Left ventricle myocardium superior (tissue), 1 donor: ENCODE data around the gene HLA-DRB5. TPM values are rescaled to one million over a fixed set of nuclear protein-coding genes. Genes with fewer than 3 reads are reported as not detected.
A peak's percentile ranks its signal among the peaks of the same experiment; 100 is the strongest.
"Not testable (repeated sequence)": the region's sequence is repeated elsewhere in the genome, so short reads cannot be mapped to it uniquely, and the experiment has no call there.

Experiments
- ATAC-seq: fragments of 200-7000 bp; cut with Tn5 transposase; one replicate; pipeline ENCODE4 v1.9.1; 2020; ENCODE audit warnings: mild to moderate bottlenecking, moderate library complexity
- DNase-seq: peaks from one replicate; pipeline ENCODE4 v3.0.0-alpha.2; 2020
- intact Hi-C: fragments of 100-400 bp; cut with micrococcal nuclease; formaldehyde crosslinking; loops from one replicate; pipeline ENCODE4 v1.11.0; 2022
- long read RNA-seq: library from polyadenylated mRNA; unstranded; transcript quantifications from one replicate; pipeline ENCODE4 v2.0.0, GENCODE V29; 2021
- total RNA-seq: library from RNA; stranded (reverse); fragmentation: NEBNext Ultra II Directional; extraction: Animal tissue kit (Norgen Biotek cat#: 25700); gene quantifications from one replicate; pipeline ENCODE4 v1.2.1, GENCODE V29; 2021
- donor health status: DM: no; HTN: yes; CAD: no; lungs with severe emphysema.

Gene HLA-DRB5
- total RNA-seq: 19.5 TPM
- long read RNA-seq: 0 reads

GRCh38 chr6:32529697-32530430 is at the start of gene HLA-DRB5:
HLA-DRB5 (minus strand) TSS chr6:32530287; CDS start chr6:32530224, 63 bp downstream.
- intact Hi-C loops: no loop called here
- peak; percentile 31 for DNase-seq

GRCh38 chr6:32578962-32579361 is 48.9 kb upstream of the HLA-DRB5 start:
- no peak for ATAC-seq
- DNase-seq: no peak
- intact Hi-C loops: no loop called here

More at GRCh38 chr6:32529697-32530430, at the start of gene HLA-DRB5:
- peak; percentile 84 for ATAC-seq

- ATAC-seq, intact Hi-C loops, DNase-seq: not testable (repeated sequence)
These were observed 47.4 kb upstream of the HLA-DRB5 start for GRCh38 chr6:32577493-32577892.

GRCh38 chr6:32576250-32576649 is 46.2 kb upstream of the HLA-DRB5 start:
- intact Hi-C loops: no loop called here
- ATAC-seq (no peak), DNase-seq (no peak)

- DNase-seq: no peak
- intact Hi-C loops: no loop called here
These were observed 40.3 kb upstream of the HLA-DRB5 start for GRCh38 chr6:32570363-32570905.

GRCh38 chr6:32568561-32568960 is 38.5 kb upstream of the HLA-DRB5 start:
- intact Hi-C loops: no loop called here
- no peak for DNase-seq
- no peak for ATAC-seq

More at GRCh38 chr6:32570363-32570905, 40.3 kb upstream of the HLA-DRB5 start:
- ATAC-seq: no peak

GRCh38 chr6:32566957-32567356 is 36.9 kb upstream of the HLA-DRB5 start:
- DNase-seq (no peak), ATAC-seq (no peak)
- intact Hi-C loops: no loop called here

GRCh38 chr6:32565511-32565910 is 35.4 kb upstream of the HLA-DRB5 start:
- intact Hi-C loops: no loop called here
- ATAC-seq (no peak), DNase-seq (no peak)

- ATAC-seq (no peak), DNase-seq (no peak)
- intact Hi-C loops: no loop called here
These were observed 32.9 kb upstream of the HLA-DRB5 start for GRCh38 chr6:32562940-32563339.

GRCh38 chr6:32559747-32560146 is 29.7 kb upstream of the HLA-DRB5 start:
- no peak for ATAC-seq
- intact Hi-C loops: no loop called here
- no peak for DNase-seq

- ATAC-seq (no peak), DNase-seq (no peak)
- intact Hi-C loops: no loop called here
These were observed 28.5 kb upstream of the HLA-DRB5 start for GRCh38 chr6:32558426-32559057.

GRCh38 chr6:32554116-32554965 is 24.3 kb upstream of the HLA-DRB5 start:
- intact Hi-C loops: no loop called here
- ATAC-seq (no peak), DNase-seq (no peak)

- ATAC-seq (no peak), DNase-seq (no peak)
- intact Hi-C loops: no loop called here
These were observed 23.1 kb upstream of the HLA-DRB5 start for GRCh38 chr6:32553037-32553742.

- no peak for ATAC-seq
- intact Hi-C loops: no loop called here
- DNase-seq: no peak
These were observed 21.3 kb upstream of the HLA-DRB5 start for GRCh38 chr6:32551410-32551809.

GRCh38 chr6:32539839-32540238 is 9.8 kb upstream of the HLA-DRB5 start:
- intact Hi-C loops: no loop called here
- ATAC-seq: no peak

GRCh38 chr6:32530431-32530793 is 325 bp upstream of the HLA-DRB5 start:
- ATAC-seq: peak; percentile 38
- DNase-seq, intact Hi-C loops: not testable (repeated sequence)

More at GRCh38 chr6:32539839-32540238, 9.8 kb upstream of the HLA-DRB5 start:
- DNase-seq: no peak

GRCh38 chr6:32522302-32523047 is 7.6 kb downstream of the HLA-DRB5 start:
- ATAC-seq (no peak), DNase-seq (no peak)
- intact Hi-C loops: no loop called here

- DNase-seq (no peak), ATAC-seq (no peak)
- intact Hi-C loops: no loop called here
These were observed 10.2 kb downstream of the HLA-DRB5 start for GRCh38 chr6:32519910-32520258.
